ENCODE results near the gene SDR42E2. TPM values are rescaled to one million over a fixed set of nuclear protein-coding genes. Genes with fewer than 3 reads are reported as not detected.

The SDR42E2 gene
- total RNA-seq, 4 donors from 2014 or later = not detected

- TF ChIP-seq, protein P1, sequence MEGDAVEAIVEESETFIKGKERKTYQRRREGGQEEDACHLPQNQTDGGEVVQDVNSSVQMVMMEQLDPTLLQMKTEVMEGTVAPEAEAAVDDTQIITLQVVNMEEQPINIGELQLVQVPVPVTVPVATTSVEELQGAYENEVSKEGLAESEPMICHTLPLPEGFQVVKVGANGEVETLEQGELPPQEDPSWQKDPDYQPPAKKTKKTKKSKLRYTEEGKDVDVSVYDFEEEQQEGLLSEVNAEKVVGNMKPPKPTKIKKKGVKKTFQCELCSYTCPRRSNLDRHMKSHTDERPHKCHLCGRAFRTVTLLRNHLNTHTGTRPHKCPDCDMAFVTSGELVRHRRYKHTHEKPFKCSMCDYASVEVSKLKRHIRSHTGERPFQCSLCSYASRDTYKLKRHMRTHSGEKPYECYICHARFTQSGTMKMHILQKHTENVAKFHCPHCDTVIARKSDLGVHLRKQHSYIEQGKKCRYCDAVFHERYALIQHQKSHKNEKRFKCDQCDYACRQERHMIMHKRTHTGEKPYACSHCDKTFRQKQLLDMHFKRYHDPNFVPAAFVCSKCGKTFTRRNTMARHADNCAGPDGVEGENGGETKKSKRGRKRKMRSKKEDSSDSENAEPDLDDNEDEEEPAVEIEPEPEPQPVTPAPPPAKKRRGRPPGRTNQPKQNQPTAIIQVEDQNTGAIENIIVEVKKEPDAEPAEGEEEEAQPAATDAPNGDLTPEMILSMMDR (IDR thresholded peaks at IDR 0.05) = no peak
- no peak for TF ChIP-seq POLR2A (IDR thresholded peaks at IDR 0.05)
- DNase-seq = peak in 1 of 2 donors; percentile 56
- no peaks in the 10 kb centered on the region for H3K27me3 ChIP-seq
- peak overlapping the region; percentile 71 to 75 for H3K27ac ChIP-seq
- H3K4me1 ChIP-seq = peaks cover 5 to 10% of the 10 kb centered on the region in 2 donors
- H3K9me3 ChIP-seq = no peaks in the 10 kb centered on the region
- H3K4me3 ChIP-seq = no peak overlapping the region
- intact Hi-C loops (cut with DNase I; ENCODE audit: low total_unique reads) = no loop called here
- H3K36me3 ChIP-seq = no peaks in the 10 kb centered on the region
Observed at GRCh38 chr16:22240023-22240710, 77.9 kb downstream of the SDR42E2 start.

Other genes with a start within 250 kb of the SDR42E2 start
- 100 to 1,000 TPM in 2 of 4 donors, 10 to 100 TPM in 2; 66.8 to 230 (median 152) TPM for gene UQCRC2, start 209.1 kb upstream of the SDR42E2 start, total RNA-seq
- not detected for gene PDZD9, start 161.4 kb upstream of the SDR42E2 start, total RNA-seq
- gene MOSMO, start 154.4 kb upstream of the SDR42E2 start, total RNA-seq = 10 to 100 TPM; 17.9 to 39.5 (median 30.3) TPM
- 1 to 10 TPM in 3 of 4 donors, not detected in 1; 1.5 to 2.5 (median 1.8) TPM for gene VWA3A, start 70.0 kb upstream of the SDR42E2 start, total RNA-seq
- gene EEF2K, start 43.8 kb downstream of the SDR42E2 start, total RNA-seq = 10 to 100 TPM; 17.4 to 82.0 (median 35.5) TPM
- gene POLR3E, start 134.9 kb downstream of the SDR42E2 start, total RNA-seq = 100 to 1,000 TPM in 1 of 4 donors, 10 to 100 TPM in 3; 45.1 to 179 (median 64.5) TPM
- 10 to 100 TPM; 12.1 to 55.7 (median 21.7) TPM for gene CDR2, start 212.1 kb downstream of the SDR42E2 start, total RNA-seq